K562 (cell line): ENCODE results near the gene PIGT. TPM values are rescaled to one million over a fixed set of nuclear protein-coding genes. Genes with fewer than 3 reads are reported as not detected.

Experiments
- CBX1 ChIP-seq: sonication (generic); IDR thresholded peaks from 2 replicates; pipeline ENCODE4 v1.6.1; 2016; ENCODE audit warnings: antibody characterized with exemption, low read depth, mild to moderate bottlenecking
- EP300 ChIP-seq: IDR thresholded peaks from 2 replicates; pipeline ENCODE4 v1.6.1; 2012; ENCODE audit warnings: low read length, improper control_type of control experiment
- HLTF ChIP-seq: fragments of 450-650 bp; IDR thresholded peaks from 2 replicates; pipeline ENCODE4 v1.6.1; 2016
- HMGN3 ChIP-seq: IDR thresholded peaks from 2 replicates; pipeline ENCODE4 v1.6.1; 2011; ENCODE audit warnings: borderline replicate concordance, low read depth, mild to moderate bottlenecking, mixed read lengths, low read length; ENCODE audit not compliant: insufficient read length; ENCODE audit errors: extremely low read depth
- HNRNPH1 ChIP-seq: fragments of 200-400 bp; formaldehyde crosslinking; optimal IDR thresholded peaks from 2 replicates; pipeline ENCODE3; 2017; ENCODE audit warnings: low read depth, mild to moderate bottlenecking, low read length, moderate library complexity
- HNRNPK ChIP-seq: fragments of 200-400 bp; formaldehyde crosslinking; IDR thresholded peaks from one replicate; pipeline ENCODE4 v1.6.1; 2018; ENCODE audit warnings: mild to moderate bottlenecking, low read depth, low read length; ENCODE audit not compliant: poor library complexity, severe bottlenecking
- MTA2 ChIP-seq: fragments of 450-650 bp; IDR thresholded peaks from 2 replicates; pipeline ENCODE4 v1.6.1; 2016; ENCODE audit warnings: low read depth
- NFATC3 ChIP-seq: fragments of 450-650 bp; IDR thresholded peaks from 2 replicates; pipeline ENCODE4 v1.6.1; 2017; ENCODE audit warnings: mild to moderate bottlenecking
- NR2F6 ChIP-seq: fragments of 450-650 bp; formaldehyde crosslinking; IDR thresholded peaks from 2 replicates; pipeline ENCODE4 v1.4.0; 2020; ENCODE audit warnings: mild to moderate bottlenecking
- RBM14 ChIP-seq: fragments of 200-400 bp; formaldehyde crosslinking; IDR thresholded peaks from 2 replicates; pipeline ENCODE4 v1.6.1; 2018; ENCODE audit warnings: low read depth, mild to moderate bottlenecking, low read length, moderate library complexity, borderline replicate concordance; ENCODE audit not compliant: insufficient read depth
- SMARCA5 ChIP-seq: fragments of 450-650 bp; IDR thresholded peaks from 2 replicates; pipeline ENCODE4 v1.6.1; 2016
- TRIM25 ChIP-seq: fragments of 450-650 bp; IDR thresholded peaks from 2 replicates; pipeline ENCODE4 v1.7.0; 2016; ENCODE audit warnings: borderline replicate concordance
- U2AF2 ChIP-seq: fragments of 200-400 bp; formaldehyde crosslinking; optimal IDR thresholded peaks from 2 replicates; pipeline ENCODE3; 2017; ENCODE audit warnings: low read depth, mild to moderate bottlenecking, low read length
- ZNF324 ChIP-seq: fragments of 250-450 bp; sonication (Bioruptor Pico); IDR thresholded peaks from 2 replicates; pipeline ENCODE4 v1.4.0; 2020; ENCODE audit warnings: mild to moderate bottlenecking
- ZNF79 ChIP-seq: fragments of 250-450 bp; sonication (Bioruptor Pico); IDR thresholded peaks from 2 replicates; pipeline ENCODE4 v1.4.0; 2020; ENCODE audit warnings: low read depth, mild to moderate bottlenecking, moderate library complexity
- polyA plus RNA-seq, 8 experiments: library from polyadenylated mRNA; depleted of rRNA in 4 of 8; stranded (reverse) in 5 of 8; unstranded in 3 of 8; fragments of >200 nt; fragmentation: Nextera tagmentation in 2 of 8; fragmentation: Illumina TruSeq in 1 of 8; extraction: Ambion mirVana in 2 of 8; extraction: Trizol in 1 of 8; gene quantifications; 2 replicates each; pipeline versions ENCODE4 v1.2.1 to v1.2.3, GENCODE V29; 2011 to 2014; ENCODE audit warnings: inconsistent platforms in 1 of 8, missing spikeins in 1 of 8
- total RNA-seq, 7 experiments: library from RNA; depleted of rRNA in 6 of 7; stranded (reverse); fragments of >200 nt in 6 of 7; fragmentation: Illumina TruSeq in 2 of 7; extraction: Trizol in 2 of 7; gene quantifications; 2 replicates each; pipeline versions ENCODE4 v1.2.1 to v1.2.3, GENCODE V29; 2011 to 2021; ENCODE audit warnings: low replicate concordance in 1 of 7
- TF ChIP-seq, protein P1 (sequence below), 2 experiments: fragments of 450-650 bp; formaldehyde crosslinking in 1 of 2; IDR thresholded peaks; 2 replicates each; pipeline versions ENCODE4 v1.4.0 to v1.6.1; 2014 to 2020; ENCODE audit warnings: mild to moderate bottlenecking in 2 of 2, borderline replicate concordance in 1 of 2, low read depth in 1 of 2
- TF ChIP-seq, protein P2 (sequence below): fragments of 200-800 bp; sonication (Bioruptor generic); IDR thresholded peaks from 2 replicates; pipeline ENCODE4 v1.6.1; 2017; ENCODE audit warnings: missing genetic modification characterization, missing compliant biosample characterization

PIGT gene
- total and polyA plus RNA-seq, 9 of the 15 experiments (the other 6 are each of a cell fraction or from before 2014, with no cell fraction given): 14.6 to 108 (median 46.9) TPM

- TF ChIP-seq, protein P1, sequence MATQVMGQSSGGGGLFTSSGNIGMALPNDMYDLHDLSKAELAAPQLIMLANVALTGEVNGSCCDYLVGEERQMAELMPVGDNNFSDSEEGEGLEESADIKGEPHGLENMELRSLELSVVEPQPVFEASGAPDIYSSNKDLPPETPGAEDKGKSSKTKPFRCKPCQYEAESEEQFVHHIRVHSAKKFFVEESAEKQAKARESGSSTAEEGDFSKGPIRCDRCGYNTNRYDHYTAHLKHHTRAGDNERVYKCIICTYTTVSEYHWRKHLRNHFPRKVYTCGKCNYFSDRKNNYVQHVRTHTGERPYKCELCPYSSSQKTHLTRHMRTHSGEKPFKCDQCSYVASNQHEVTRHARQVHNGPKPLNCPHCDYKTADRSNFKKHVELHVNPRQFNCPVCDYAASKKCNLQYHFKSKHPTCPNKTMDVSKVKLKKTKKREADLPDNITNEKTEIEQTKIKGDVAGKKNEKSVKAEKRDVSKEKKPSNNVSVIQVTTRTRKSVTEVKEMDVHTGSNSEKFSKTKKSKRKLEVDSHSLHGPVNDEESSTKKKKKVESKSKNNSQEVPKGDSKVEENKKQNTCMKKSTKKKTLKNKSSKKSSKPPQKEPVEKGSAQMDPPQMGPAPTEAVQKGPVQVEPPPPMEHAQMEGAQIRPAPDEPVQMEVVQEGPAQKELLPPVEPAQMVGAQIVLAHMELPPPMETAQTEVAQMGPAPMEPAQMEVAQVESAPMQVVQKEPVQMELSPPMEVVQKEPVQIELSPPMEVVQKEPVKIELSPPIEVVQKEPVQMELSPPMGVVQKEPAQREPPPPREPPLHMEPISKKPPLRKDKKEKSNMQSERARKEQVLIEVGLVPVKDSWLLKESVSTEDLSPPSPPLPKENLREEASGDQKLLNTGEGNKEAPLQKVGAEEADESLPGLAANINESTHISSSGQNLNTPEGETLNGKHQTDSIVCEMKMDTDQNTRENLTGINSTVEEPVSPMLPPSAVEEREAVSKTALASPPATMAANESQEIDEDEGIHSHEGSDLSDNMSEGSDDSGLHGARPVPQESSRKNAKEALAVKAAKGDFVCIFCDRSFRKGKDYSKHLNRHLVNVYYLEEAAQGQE (IDR thresholded peaks at IDR 0.05; ENCODE audit: borderline replicate concordance): no peak
- TF ChIP-seq, protein P1 (CRISPR knock-in tag; IDR thresholded peaks at IDR 0.05; ENCODE audit: low read depth): no peak
- no peak for TF ChIP-seq U2AF2
- no peak for TF ChIP-seq HNRNPH1
- TF ChIP-seq CBX1: 0 out of 2 replicates have a peak, but pooled peaks have one; percentile 35
- TF ChIP-seq RBM14: no peak
- no peak for TF ChIP-seq SMARCA5
- no peak for TF ChIP-seq ZNF324
- no peak for TF ChIP-seq MTA2
- no peak for TF ChIP-seq NR2F6 (CRISPR knock-in tag)
- peak; percentile 32 for TF ChIP-seq HMGN3
- TF ChIP-seq TRIM25: no peak
- TF ChIP-seq ZNF79 (CRISPR knock-in tag): no peak
- TF ChIP-seq EP300: no peak
- TF ChIP-seq, protein P2, sequence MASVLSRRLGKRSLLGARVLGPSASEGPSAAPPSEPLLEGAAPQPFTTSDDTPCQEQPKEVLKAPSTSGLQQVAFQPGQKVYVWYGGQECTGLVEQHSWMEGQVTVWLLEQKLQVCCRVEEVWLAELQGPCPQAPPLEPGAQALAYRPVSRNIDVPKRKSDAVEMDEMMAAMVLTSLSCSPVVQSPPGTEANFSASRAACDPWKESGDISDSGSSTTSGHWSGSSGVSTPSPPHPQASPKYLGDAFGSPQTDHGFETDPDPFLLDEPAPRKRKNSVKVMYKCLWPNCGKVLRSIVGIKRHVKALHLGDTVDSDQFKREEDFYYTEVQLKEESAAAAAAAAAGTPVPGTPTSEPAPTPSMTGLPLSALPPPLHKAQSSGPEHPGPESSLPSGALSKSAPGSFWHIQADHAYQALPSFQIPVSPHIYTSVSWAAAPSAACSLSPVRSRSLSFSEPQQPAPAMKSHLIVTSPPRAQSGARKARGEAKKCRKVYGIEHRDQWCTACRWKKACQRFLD (CRISPR knock-in tag): peak; percentile 69; the same call in 1 of the 2 replicates
- TF ChIP-seq HNRNPK: no peak
- TF ChIP-seq HLTF: no peak
- TF ChIP-seq NFATC3: no peak
Observed at GRCh38 chr20:45415822-45416637, at the start of gene PIGT (continued).
